Heart left ventricle (tissue), 16 donors: Measurements from ENCODE around the gene HAO2. TPM values are rescaled to one million over a fixed set of nuclear protein-coding genes. Genes with fewer than 3 reads are reported as not detected.

ENCODE experiments used
- ATAC-seq, 4 donors: fragments of 200-7000 bp; cut with Tn5 transposase; one replicate each; pipeline ENCODE4 v1.9.1; 2020 to 2022; ENCODE audit warnings: moderate library complexity in 4 of 4, mild to moderate bottlenecking in 3 of 4, moderate number of reproducible peaks in 1 of 4
- DNase-seq, 5 donors: peaks; one replicate each; pipeline ENCODE4 v3.0.0-alpha.2; 2020
- H3K27ac ChIP-seq, 12 donors: fragments of 200-600 bp; sonication (generic) in 4 of 12; one replicate each; pipeline versions ENCODE4 v1.5.0 to v1.8.0; 2016 to 2022; ENCODE audit warnings: mild to moderate bottlenecking in 2 of 12
- H3K27me3 ChIP-seq, 9 donors: fragments of 200-600 bp; sonication (generic) in 2 of 9; one replicate each; pipeline versions ENCODE4 v1.5.1 to v1.8.0; 2016 to 2022; ENCODE audit warnings: mild to moderate bottlenecking in 3 of 9
- H3K36me3 ChIP-seq, 9 donors: fragments of 200-600 bp; sonication (generic) in 2 of 9; one replicate each; pipeline versions ENCODE4 v1.5.0 to v1.8.0; 2018 to 2022; ENCODE audit warnings: mild to moderate bottlenecking in 2 of 9
- H3K4me1 ChIP-seq, 12 donors: fragments of 200-600 bp; sonication (generic) in 4 of 12; one replicate each; pipeline versions ENCODE4 v1.5.0 to v1.8.0; 2016 to 2022; ENCODE audit warnings: mild to moderate bottlenecking in 3 of 12
- H3K4me3 ChIP-seq, 12 donors: fragments of 200-600 bp; sonication (generic) in 4 of 12; one replicate each; pipeline versions ENCODE4 v1.5.0 to v1.8.0; 2017 to 2022; ENCODE audit warnings: mild to moderate bottlenecking in 9 of 12, moderate library complexity in 4 of 12
- H3K9me3 ChIP-seq, 12 donors: fragments of 200-600 bp; sonication (generic) in 4 of 12; one replicate each; pipeline versions ENCODE4 v1.5.0 to v1.8.0; 2016 to 2022; ENCODE audit warnings: mild to moderate bottlenecking in 1 of 12
- CTCF ChIP-seq, 12 donors: fragments of 200-600 bp; sonication (generic) in 4 of 12; IDR thresholded peaks; one replicate each; pipeline versions ENCODE4 v1.5.0 to v1.8.0; 2018 to 2022; ENCODE audit warnings: antibody characterized with exemption in 12 of 12, mild to moderate bottlenecking in 5 of 12
- POLR2A ChIP-seq, 2 donors: fragments of 450-650 bp; IDR thresholded peaks; one replicate each; pipeline ENCODE4 v1.6.1; 2017; ENCODE audit warnings: antibody characterized with exemption in 2 of 2, mild to moderate bottlenecking in 2 of 2, moderate library complexity in 2 of 2
- WGBS, 4 donors: extraction: QIAGEN DNeasy Blood & Tissue Kit in 2 of 4; methylation state at CpG; one replicate each; pipeline versions ENCODE4 v1.1.5 to v1.1.7; 2013 to 2018; 5-methylcytosine and 5-hydroxymethylcytosine counted together
- intact Hi-C, 10 donors: fragments of 100-400 bp; cut with DNase I; formaldehyde crosslinking; loops; one replicate each; pipeline versions ENCODE4 v1.11.1 to v1.14.2; 2022
- polyA plus RNA-seq, 2 donors: library from polyadenylated mRNA; stranded (reverse); fragments of 200-250 nt; gene quantifications; one replicate each; pipeline ENCODE4 v1.2.3, GENCODE V29; 2013
- total RNA-seq, 9 donors: library from RNA; depleted of rRNA in 2 of 9; stranded (reverse); fragments of >200 nt in 2 of 9; fragmentation: NEBNext Ultra II Directional in 3 of 9; extraction: Animal tissue kit (Norgen Biotek cat#: 25700) in 3 of 9; gene quantifications; one replicate each; pipeline versions ENCODE4 v1.1.0 to v1.2.4, GENCODE V29; 2016 to 2023
- donor health status: ischemic (EF 13 %, LVEDD 7.1; RV severe dilation, severe dysfunction).
- donor health status: healthy with polysubstance abuse.
- donor health status: DM: no; HTN: yes; CAD: no.
- donor health status: DM: no; HTN: no; CAD: no.
- donor health status: ischemic (EF 25% LVEDD 6.9; RV normal size, moderate dysfunction).
- donor health status: ischemic (EF 25% LVEDD 5.7; RV mildly dilated, moderate dysfunction).
- donor health status: healthy.
- donor health status: DM: yes; HTN: yes; CAD: no.
- donor health status: ischemic (EF 35%, LVEDD 5.7; RV mildly dilated, moderate dysfunction).
- donor health status: nonischemic (EF 11% LVEDD 7.7; RV severe dilation, severe dysfunction).
- donor health status: DM: yes; HTN: yes; CAD: no.
- donor health status: PGD.
- donor health status: ischemic (EF 29% LVEDD 5.4; RV normal size, mild dysfunction).
- donor health status: nonischemic (EF 23%, LVEDD 6.1; RV moderate dilation, normal function).

HAO2 gene
- total and polyA plus RNA-seq, 11 donors, result not detected

GRCh38 chr1:119338757-119339156 is 29.8 kb upstream of the HAO2 start:
- DNase-seq, result no peak
- ATAC-seq, result no peak
- Histone ChIP-seq H3K36me3 (no peaks in the 10 kb centered on the region), H3K27ac (no peak overlapping the region), H3K27me3 (no peaks in the 10 kb centered on the region), H3K4me1 (no peaks in the 10 kb centered on the region), H3K9me3 (no peaks in the 10 kb centered on the region), H3K4me3 (no peak overlapping the region)
- intact Hi-C loops, result no loop called here
- WGBS, 4 donors, result 82 to 91% (median 89%) methylated on average over 3 of the region's 3 CpGs
- TF ChIP-seq POLR2A (IDR thresholded peaks at IDR 0.05) (no peak), CTCF (IDR thresholded peaks at IDR 0.05) (no peak)

DNA sequence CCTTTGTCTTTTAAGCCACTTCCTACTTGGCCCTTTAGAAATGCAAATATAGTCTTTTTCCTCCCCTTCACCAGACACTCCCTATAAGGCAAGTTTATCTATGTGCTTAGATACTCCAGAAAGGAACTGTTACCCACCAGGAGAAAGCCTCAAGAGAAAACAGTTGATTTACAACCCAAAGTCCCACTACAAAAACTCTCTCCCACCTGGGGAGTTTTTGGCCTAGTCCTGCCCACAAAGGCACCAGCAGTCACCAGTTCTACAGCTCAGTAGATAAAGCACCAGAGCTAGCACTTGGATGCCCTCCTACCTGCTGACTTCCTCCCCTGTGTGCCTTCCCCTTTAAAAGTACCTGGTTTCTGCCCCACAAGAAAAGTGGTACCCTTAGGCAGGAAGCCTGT is 27.7 kb upstream of the HAO2 start:
- DNase-seq, result no peak
- Histone ChIP-seq H3K4me1 (no peaks in the 10 kb centered on the region), H3K27me3 (no peaks in the 10 kb centered on the region), H3K27ac (no peak overlapping the region), H3K9me3 (peaks cover 0 to 9% (median 0%) of the 10 kb centered on the region in 12 donors), H3K4me3 (no peak overlapping the region), H3K36me3 (no peaks in the 10 kb centered on the region)
- intact Hi-C loops, result no loop called here
- ATAC-seq, result no peak
- TF ChIP-seq POLR2A (IDR thresholded peaks at IDR 0.05), result no peak
- TF ChIP-seq CTCF (IDR thresholded peaks at IDR 0.05), result no peak

DNA sequence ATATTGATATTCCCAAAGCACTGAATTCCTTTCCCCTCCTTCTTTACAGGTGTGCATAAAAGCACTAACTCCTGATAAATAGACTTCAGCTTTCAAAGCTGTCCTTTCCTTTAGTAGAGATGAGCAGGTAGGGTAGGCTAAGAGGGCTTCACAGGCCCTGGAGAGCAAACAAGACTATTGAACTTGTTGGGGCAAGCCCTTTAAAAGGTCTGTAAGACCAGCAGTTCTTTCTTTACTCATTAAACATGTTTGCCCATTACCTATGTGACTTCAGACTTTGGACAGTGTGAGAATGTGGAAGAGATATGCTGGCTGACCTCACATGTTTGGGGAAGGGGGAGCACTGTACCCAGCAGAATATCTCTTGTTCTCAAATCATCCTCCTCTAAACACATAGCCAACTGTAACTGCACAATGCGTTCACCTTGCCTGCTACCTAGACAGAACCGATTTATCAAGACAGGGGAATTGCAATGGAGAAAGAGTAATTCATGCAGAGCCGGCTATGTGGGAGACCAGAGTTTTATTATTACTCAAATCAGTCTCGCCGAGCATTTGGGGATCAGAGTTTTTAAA is 27.1 kb upstream of the HAO2 start:
- intact Hi-C loops, result no loop called here
- TF ChIP-seq POLR2A (IDR thresholded peaks at IDR 0.05) (no peak), CTCF (IDR thresholded peaks at IDR 0.05) (no peak)
- Histone ChIP-seq H3K9me3 (peaks cover 0 to 9% (median 0%) of the 10 kb centered on the region in 12 donors), H3K4me1 (no peaks in the 10 kb centered on the region), H3K36me3 (no peaks in the 10 kb centered on the region), H3K27me3 (no peaks in the 10 kb centered on the region), H3K27ac (no peak overlapping the region), H3K4me3 (no peak overlapping the region)
- DNase-seq, result no peak
- WGBS, 4 donors, result 79 to 86% (median 81%) methylated on average over 5 of the region's 5 CpGs
- no peak for ATAC-seq

DNA sequence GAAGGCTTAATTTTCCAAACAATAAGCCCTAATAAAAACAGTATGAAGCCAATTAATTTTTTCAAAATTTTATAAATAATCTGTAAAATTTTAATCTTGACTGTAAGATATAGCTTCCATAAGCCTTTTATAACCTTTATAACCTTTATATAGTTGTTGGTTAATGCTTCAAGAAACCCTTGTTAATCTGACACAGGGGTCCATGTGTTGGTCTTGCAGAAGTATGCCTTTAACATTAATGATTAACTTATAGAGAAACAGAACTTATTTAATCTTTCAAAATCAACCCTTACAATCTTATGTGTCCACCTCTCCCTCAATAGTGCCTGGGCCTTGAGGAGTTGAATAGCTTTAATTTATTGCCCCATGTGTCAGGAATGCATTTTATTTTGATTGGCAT is 23.2 kb upstream of the HAO2 start:
- TF ChIP-seq POLR2A (IDR thresholded peaks at IDR 0.05) (no peak), CTCF (IDR thresholded peaks at IDR 0.05) (no peak)
- no peak for ATAC-seq

More for the DNA sequence above, 23.2 kb upstream of the HAO2 start:
- DNase-seq, result no peak
- H3K9me3 ChIP-seq, result peaks cover 0 to 9% (median 0%) of the 10 kb centered on the region in 12 donors
- H3K36me3 ChIP-seq, result no peaks in the 10 kb centered on the region
- intact Hi-C loops, result no loop called here
- H3K4me3 ChIP-seq, result no peak overlapping the region
- no peaks in the 10 kb centered on the region for H3K4me1 ChIP-seq
- no peaks in the 10 kb centered on the region for H3K27me3 ChIP-seq
- H3K27ac ChIP-seq, result no peak overlapping the region
